Erythroblast (primary cell): ENCODE results near the gene PPP1CB.

Experiments used
- GATA1 ChIP-seq: IDR thresholded peaks from 2 replicates; pipeline ENCODE4 v1.6.1; 2011; ENCODE audit warnings: low read depth, mild to moderate bottlenecking, control low read depth, low read length, moderate library complexity
- POLR2A ChIP-seq: IDR thresholded peaks from 2 replicates; pipeline ENCODE4 v1.6.1; 2011; ENCODE audit warnings: mild to moderate bottlenecking, low read length

DNA sequence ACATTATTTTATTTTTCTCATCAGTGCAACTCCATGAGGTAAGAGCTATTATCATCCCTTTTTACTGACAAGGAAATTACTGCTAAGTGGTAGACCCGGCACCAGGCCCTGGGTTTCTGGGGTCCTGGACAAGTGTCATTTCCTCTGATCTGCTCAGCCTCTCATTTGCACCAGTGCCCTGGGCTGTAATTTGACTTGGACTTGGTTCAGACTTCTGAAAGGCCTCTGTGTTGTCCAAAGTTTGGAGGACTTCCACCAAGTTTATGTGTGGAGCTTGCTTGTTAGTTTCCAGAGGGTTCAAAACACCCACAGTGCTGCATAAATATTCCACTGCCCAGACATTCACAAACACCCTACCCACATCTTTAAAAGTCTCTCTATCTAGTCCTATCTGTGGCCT lies 44.0 kb upstream of the PPP1CB start:
- no peak for TF ChIP-seq POLR2A
- TF ChIP-seq GATA1: no peak
